Urothelium cell line (cell line): Measurements from ENCODE around the gene CCDC51.

Experiments used
- DNase-seq: peaks from one replicate; pipeline ENCODE4 v3.0.0; 2011; ENCODE audit warnings: low spot score, mixed read lengths
- FAIRE-seq: peaks from 2 replicates; lab custom pipeline; 2011; peaks lifted over from hg19 to GRCh38; lab: Jason Lieb, UNC

The CCDC51 gene

DNA sequence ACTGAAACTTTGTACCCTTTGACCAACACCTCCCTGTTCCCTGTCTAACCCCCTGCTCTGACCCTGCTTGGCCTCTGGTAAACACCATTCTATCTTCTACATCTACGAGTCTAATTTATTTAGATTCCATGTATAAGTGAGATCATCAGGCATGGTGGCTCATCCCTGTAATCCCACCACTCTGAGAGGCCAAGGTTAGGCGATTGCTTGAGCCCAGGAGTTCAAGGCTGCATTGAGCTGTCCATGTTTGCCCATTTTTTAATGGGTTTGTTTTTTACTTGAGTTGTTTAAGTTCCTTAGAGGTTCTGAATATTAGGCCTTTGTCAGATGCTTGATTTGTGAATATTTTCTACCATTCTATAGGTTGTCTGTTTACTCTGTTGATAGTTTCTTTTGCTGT is 51.0 kb downstream of the CCDC51 start:
- DNase-seq (no peak), FAIRE-seq (no peak)

DNA sequence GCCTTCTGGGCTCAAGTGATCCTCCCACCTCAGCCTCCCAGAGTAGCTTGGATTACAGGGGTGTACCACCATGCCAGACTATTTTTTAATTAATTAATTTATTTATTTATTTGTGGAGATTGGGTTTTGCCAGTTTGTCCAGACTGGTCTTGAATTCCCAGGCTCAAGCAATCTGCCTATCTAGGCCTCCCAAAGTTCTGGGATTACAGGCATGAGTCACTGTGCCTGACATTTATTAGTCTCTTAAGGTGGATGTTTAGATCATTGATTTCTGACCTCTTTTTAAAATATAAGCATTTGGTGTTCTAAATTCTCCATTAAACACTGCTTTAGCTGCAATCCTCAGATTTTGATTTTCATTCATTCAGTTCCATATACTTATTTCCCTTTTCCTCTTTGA is 52.3 kb downstream of the CCDC51 start:
- DNase-seq = no peak
- FAIRE-seq = no peak
